IMR-90 (cell line): ENCODE data around the gene MVP. TPM values are rescaled to one million over a fixed set of nuclear protein-coding genes. Genes with fewer than 3 reads are reported as not detected.

Experiments
- ATAC-seq: fragments of 200-7000 bp; cut with Tn5 transposase; 2 replicates; pipeline ENCODE4 v1.9.1; 2020; ENCODE audit warnings: low read depth, mild to moderate bottlenecking, moderate library complexity
- BruUV-seq: library from RNA; stranded (reverse); fragments of 400-500 nt; replicated peaks from 2 replicates; lab custom pipeline; 2021; lab: Mats Ljungman, UMichigan
- CTCF ChIA-PET: fragments of 300-600 bp; formaldehyde crosslinking; extraction: SDS; loops from one replicate; lab custom pipeline; 2021; ENCODE audit warnings: antibody characterized with exemption; lab: Yijun Ruan, JAX
- POLR2A ChIA-PET: fragments of 300-600 bp; sonication (Branson Sonifier 250); formaldehyde crosslinking; loops from one replicate; lab custom pipeline; 2022; ENCODE audit warnings: antibody characterized with exemption; ENCODE audit not compliant: unreplicated experiment; lab: Charles Lee
- DNase-seq: peaks from one replicate; pipeline ENCODE4 v3.0.0; 2013
- H2AFZ ChIP-seq: replicated peaks from 2 replicates; pipeline ENCODE3; 2013; ENCODE audit warnings: low read length, mild to moderate bottlenecking; ENCODE audit not compliant: poor library complexity
- H2AK5ac ChIP-seq: 2 replicates; pipeline ENCODE4 v1.6.1; 2013; ENCODE audit warnings: low read depth, low read length, inconsistent platforms
- H2AK9ac ChIP-seq: replicated peaks from 2 replicates; pipeline ENCODE3; 2013; ENCODE audit warnings: mild to moderate bottlenecking, low read depth, low read length, moderate library complexity; ENCODE audit not compliant: poor library complexity
- H2BK120ac ChIP-seq: 2 replicates; pipeline ENCODE4 v1.6.1; 2013; ENCODE audit warnings: low read depth, low read length, inconsistent platforms
- H2BK15ac ChIP-seq: 3 replicates; pipeline ENCODE4 v1.6.1; 2013; ENCODE audit warnings: low read depth, low read length, inconsistent platforms
- H2BK20ac ChIP-seq: 2 replicates; pipeline ENCODE4 v1.6.1; 2013; ENCODE audit warnings: low read depth, mild to moderate bottlenecking, inconsistent platforms, low read length, moderate library complexity
- H2BK5ac ChIP-seq: 2 replicates; pipeline ENCODE4 v1.6.1; 2013; ENCODE audit warnings: mild to moderate bottlenecking, low read depth, low read length, inconsistent platforms; ENCODE audit not compliant: poor library complexity, severe bottlenecking
- H3K14ac ChIP-seq: replicated peaks from 2 replicates; pipeline ENCODE4 v1.6.1; 2013; ENCODE audit warnings: low read depth, low read length, inconsistent platforms
- H3K18ac ChIP-seq: 2 replicates; pipeline ENCODE4 v1.6.1; 2013; ENCODE audit warnings: low read depth, low read length, control low read depth
- H3K23ac ChIP-seq: 2 replicates; pipeline ENCODE4 v1.6.1; 2013; ENCODE audit warnings: low read depth, low read length, inconsistent platforms
- H3K27ac ChIP-seq: 2 replicates; pipeline ENCODE4 v1.5.1; 2013; ENCODE audit warnings: mild to moderate bottlenecking, control low read depth, low read length; ENCODE audit not compliant: insufficient read depth
- H3K27me3 ChIP-seq: 2 replicates; pipeline ENCODE4 v1.6.1; 2013; ENCODE audit warnings: low read length; ENCODE audit not compliant: control insufficient read depth, insufficient read depth
- H3K36me3 ChIP-seq: 2 replicates; pipeline ENCODE4 v1.6.1; 2013; ENCODE audit warnings: low read length, mixed read lengths; ENCODE audit not compliant: control insufficient read depth, insufficient read depth
- H3K4ac ChIP-seq: 2 replicates; pipeline ENCODE4 v1.6.1; 2013; ENCODE audit warnings: low read depth, low read length, inconsistent platforms
- H3K4me1 ChIP-seq: 2 replicates; pipeline ENCODE4 v1.6.1; 2013; ENCODE audit warnings: low read length, mixed read lengths; ENCODE audit not compliant: control insufficient read depth, insufficient read depth
- H3K4me2 ChIP-seq: 2 replicates; pipeline ENCODE4 v1.6.1; 2013; ENCODE audit warnings: low read depth, mild to moderate bottlenecking, control low read depth, low read length, moderate library complexity
- H3K4me3 ChIP-seq: 2 replicates; pipeline ENCODE4 v1.5.1; 2013; ENCODE audit warnings: low read depth, mild to moderate bottlenecking, control low read depth, low read length, moderate library complexity; ENCODE audit not compliant: insufficient read depth
- H3K56ac ChIP-seq: 2 replicates; pipeline ENCODE4 v1.6.1; 2013; ENCODE audit warnings: low read length, inconsistent platforms; ENCODE audit not compliant: insufficient read depth; ENCODE audit errors: extremely low read depth
- H3K79me1 ChIP-seq, 2 experiments: 2 replicates each; pipeline ENCODE4 v1.6.1; 2013; ENCODE audit warnings: low read length in 2 of 2, inconsistent platforms in 1 of 2, low read depth in 1 of 2
- H3K9ac ChIP-seq: 2 replicates; pipeline ENCODE4 v1.6.1; 2013; ENCODE audit warnings: low read depth, low read length, control low read depth
- H3K9me1 ChIP-seq: 2 replicates; pipeline ENCODE4 v1.6.1; 2013; ENCODE audit warnings: low read length, inconsistent platforms; ENCODE audit not compliant: insufficient read depth
- H3K9me3 ChIP-seq: 2 replicates; pipeline ENCODE4 v1.6.1; 2013; ENCODE audit warnings: low read length; ENCODE audit not compliant: control insufficient read depth, insufficient read depth
- H4K20me1 ChIP-seq: 2 replicates; pipeline ENCODE4 v1.6.1; 2013; ENCODE audit warnings: low read length, inconsistent platforms; ENCODE audit not compliant: insufficient read depth
- H4K5ac ChIP-seq: 2 replicates; pipeline ENCODE4 v1.6.1; 2013; ENCODE audit warnings: mild to moderate bottlenecking, low read depth, low read length, control low read depth
- H4K8ac ChIP-seq, 2 experiments: 2 replicates each; pipeline ENCODE4 v1.6.1; 2013; ENCODE audit warnings: low read depth in 2 of 2, low read length in 2 of 2, control low read depth in 1 of 2, inconsistent platforms in 1 of 2
- H4K91ac ChIP-seq: 2 replicates; pipeline ENCODE4 v1.6.1; 2013; ENCODE audit warnings: low read depth, low read length, inconsistent platforms; ENCODE audit not compliant: insufficient read depth
- CEBPB ChIP-seq: IDR thresholded peaks from 2 replicates; pipeline ENCODE4 v1.6.1; 2012; ENCODE audit warnings: low read depth, low read length, improper control_type of control experiment
- NFE2L2 ChIP-seq: fragments of 150-350 bp; IDR thresholded peaks from 2 replicates; pipeline ENCODE4 v1.6.1; 2016; ENCODE audit warnings: low read depth, mild to moderate bottlenecking, low read length
- WGBS, 2 experiments: methylation state at CpG; one replicate each; pipeline versions ENCODE4 v1.1.5 to v1.1.7; 2013; ENCODE audit warnings: missing lambda C conversion rate in 2 of 2; ENCODE audit not compliant: insufficient read length in 1 of 2; ENCODE audit errors: extremely low coverage in 2 of 2; 5-methylcytosine and 5-hydroxymethylcytosine counted together
- dilution Hi-C: fragments of 300-500 bp; cut with HindIII; formaldehyde crosslinking; loops from one replicate; pipeline ENCODE4 v1.14.3; 2018; ENCODE audit warnings: low sequenced_read_pairs; ENCODE audit not compliant: unreplicated experiment
- in situ Hi-C: fragments of 300-500 bp; cut with MboI; formaldehyde crosslinking; loops from 3 replicates; pipeline ENCODE4 v1.14.3; 2019; ENCODE audit warnings: low sequenced_read_pairs, inconsistent platforms, mixed read lengths
- intact Hi-C: fragments of 100-400 bp; cut with micrococcal nuclease; formaldehyde crosslinking; loops from 2 replicates; pipeline ENCODE4 v1.10.0; 2022
- polyA plus RNA-seq, 3 experiments: library from polyadenylated mRNA; depleted of rRNA; stranded (reverse); fragments of >200 nt; gene quantifications; 2 replicates each; pipeline ENCODE4 v1.2.3, GENCODE V29; 2012; ENCODE audit warnings: low replicate concordance in 1 of 3
- total RNA-seq: library from RNA; depleted of rRNA; stranded (reverse); fragments of >200 nt; gene quantifications from 2 replicates; pipeline ENCODE4 v1.2.3, GENCODE V29; 2012

MVP gene
- total and polyA plus RNA-seq, 2 of the 4 experiments (the other 2 are of a cell fraction), result 204 to 319 TPM

GRCh38 chr16:29844575-29845331 is 24.5 kb downstream of the MVP start:
- Histone ChIP-seq H3K23ac (no peak overlapping the region), H3K9ac (no peak overlapping the region), H2BK15ac (no peak overlapping the region), H3K9me1 (no peaks in the 10 kb centered on the region), H3K27ac (no peak overlapping the region), H3K4ac (no peak overlapping the region), H4K5ac (no peak overlapping the region), H2AFZ (peak overlapping the region; percentile 53), H3K36me3 (peaks cover 71% of the 10 kb centered on the region), H2BK5ac (no peak overlapping the region), H3K9me3 (no peaks in the 10 kb centered on the region), H3K27me3 (no peaks in the 10 kb centered on the region), H2AK5ac (no peak overlapping the region), H2BK20ac (no peak overlapping the region), H3K14ac (no peak overlapping the region), H4K20me1 (no peaks in the 10 kb centered on the region; the same call in 1 of the 2 replicates), H3K4me3 (no peak overlapping the region), H4K91ac (no peak overlapping the region), H3K4me2 (no peak overlapping the region), H4K8ac (no peak overlapping the region), H3K56ac (no peak overlapping the region), H3K79me1 (peaks cover 0 to 23% of the 10 kb centered on the region in 2 experiments; a peak in 1 of 4 replicates), H2AK9ac (no peak overlapping the region), H2BK120ac (no peak overlapping the region), H3K4me1 (no peaks in the 10 kb centered on the region; the same call in 1 of the 2 replicates), H3K18ac (no peak overlapping the region)
- TF ChIP-seq CEBPB, result 0 out of 2 replicates have a peak, but pooled peaks have one; percentile 15
- no peak for TF ChIP-seq NFE2L2
- BruUV-seq, result no TSS peak
- dilution Hi-C loops (no loop called here), in situ Hi-C loops (no loop called here), intact Hi-C loops (no loop called here)
- ChIA-PET POLR2A (no interaction called here), CTCF (no interaction called here)
- 93% methylated on average over 25 of the region's 28 CpGs; no CpG with 5 or more reads in 1 of the 2 experiments for WGBS, 2 experiments
- ATAC-seq (no peak), DNase-seq (no peak)
